HepG2 (cell line): ENCODE data around the gene SLC43A1. TPM values are rescaled to one million over a fixed set of nuclear protein-coding genes. Genes with fewer than 3 reads are reported as not detected.
A peak's percentile ranks its signal among the peaks of the same experiment; 100 is the strongest.

Experiments used
- BRCA1 ChIP-seq: sonication (generic); formaldehyde crosslinking; IDR thresholded peaks from 2 replicates; pipeline ENCODE4 v1.4.0; 2020; ENCODE audit warnings: missing genetic modification reagents
- DZIP1 ChIP-seq: sonication (generic); formaldehyde crosslinking; IDR thresholded peaks from 2 replicates; pipeline ENCODE4 v1.5.0; 2020; ENCODE audit warnings: mild to moderate bottlenecking, missing genetic modification reagents
- FOSL2 ChIP-seq: sonication (generic); formaldehyde crosslinking; IDR thresholded peaks from 2 replicates; pipeline ENCODE4 v1.4.0; 2020; ENCODE audit warnings: missing genetic modification reagents
- KLF11 ChIP-seq: IDR thresholded peaks from 2 replicates; pipeline ENCODE4 v1.6.1; 2016; ENCODE audit warnings: missing compliant biosample characterization
- LCORL ChIP-seq, 2 experiments: fragments of 450-650 bp in 1 of 2; sonication (generic) in 1 of 2; formaldehyde crosslinking in 1 of 2; IDR thresholded peaks; 2 replicates each; pipeline versions ENCODE4 v1.5.0 to v1.6.1; 2017 to 2020; ENCODE audit warnings: antibody characterized with exemption in 1 of 2, missing genetic modification reagents in 1 of 2
- PLSCR1 ChIP-seq: sonication (generic); formaldehyde crosslinking; IDR thresholded peaks from 2 replicates; pipeline ENCODE4 v1.5.0; 2020; ENCODE audit warnings: missing genetic modification reagents, mild to moderate bottlenecking, borderline replicate concordance
- SKI ChIP-seq: fragments of 450-650 bp; IDR thresholded peaks from one replicate; pipeline ENCODE4 v1.6.1; 2018; ENCODE audit warnings: mild to moderate bottlenecking; ENCODE audit not compliant: partially characterized antibody
- SOX13 ChIP-seq, 3 experiments: fragments of 450-650 bp in 1 of 3; sonication (generic) in 1 of 3; formaldehyde crosslinking in 1 of 3; IDR thresholded peaks in 2 of 3; conservative IDR thresholded peaks in 1 of 3; 2 replicates each; pipeline versions ENCODE4 v1.5.0 to v1.6.1; 2016 to 2020; ENCODE audit warnings: antibody characterized with exemption in 1 of 3, mild to moderate bottlenecking in 1 of 3, missing compliant biosample characterization in 1 of 3, missing genetic modification reagents in 1 of 3, moderate library complexity in 1 of 3
- STAT6 ChIP-seq: sonication (generic); formaldehyde crosslinking; IDR thresholded peaks from 2 replicates; pipeline ENCODE4 v1.4.0; 2020; ENCODE audit warnings: missing genetic modification reagents, mild to moderate bottlenecking, borderline replicate concordance
- TRAFD1 ChIP-seq: sonication (generic); formaldehyde crosslinking; IDR thresholded peaks from 2 replicates; pipeline ENCODE4 v1.5.1; 2020; ENCODE audit warnings: missing genetic modification reagents, mild to moderate bottlenecking, borderline replicate concordance
- ZEB1 ChIP-seq: IDR thresholded peaks from 2 replicates; pipeline ENCODE4 v1.6.1; 2012; ENCODE audit warnings: mild to moderate bottlenecking, low read depth, inconsistent platforms; ENCODE audit not compliant: insufficient replicate concordance
- ZNF235 ChIP-seq: sonication (generic); formaldehyde crosslinking; IDR thresholded peaks from 2 replicates; pipeline ENCODE4 v1.8.1; 2023; ENCODE audit warnings: mild to moderate bottlenecking, missing genetic modification reagents, borderline replicate concordance
- ZNF501 ChIP-seq: sonication (generic); formaldehyde crosslinking; IDR thresholded peaks from 2 replicates; pipeline ENCODE4 v1.5.1; 2020; ENCODE audit warnings: mild to moderate bottlenecking, moderate library complexity, missing genetic modification reagents
- ZNF629 ChIP-seq: sonication (generic); formaldehyde crosslinking; conservative IDR thresholded peaks from 2 replicates; pipeline ENCODE4 v1.5.0; 2020; ENCODE audit warnings: missing genetic modification reagents
- polyA plus RNA-seq, 8 experiments: library from polyadenylated mRNA; depleted of rRNA in 3 of 8; stranded (reverse) in 7 of 8; unstranded in 1 of 8; fragments of >200 nt; fragmentation: Illumina TruSeq in 4 of 8; extraction: Trizol in 4 of 8; gene quantifications; 2 replicates each; pipeline versions ENCODE4 v1.2.1 to v1.2.3, GENCODE V29; 2011 to 2016; ENCODE audit warnings: low read depth in 4 of 8, missing spikeins in 1 of 8, mixed read lengths in 1 of 8; ENCODE audit not compliant: insufficient read depth in 1 of 8
- total RNA-seq, 5 experiments: library from RNA; depleted of rRNA; stranded (reverse); fragments of >200 nt; fragmentation: Illumina TruSeq; extraction: Trizol; gene quantifications; 2 replicates each; pipeline ENCODE4 v1.2.3, GENCODE V29; 2016; ENCODE audit warnings: low read depth in 1 of 5

The SLC43A1 gene
- total and polyA plus RNA-seq, 2 of the 13 experiments (the other 11 are each of a cell fraction or from before 2014, with no cell fraction given), result 72.3 to 87.6 TPM

- no peak for TF ChIP-seq ZNF235 (CRISPR knock-in tag)
- TF ChIP-seq ZEB1, result peak; percentile 76
- no peak for TF ChIP-seq DZIP1
- 0 out of 2 replicates have a peak, but pooled peaks have one; percentile 8 for TF ChIP-seq ZNF629 (CRISPR knock-in tag)
- TF ChIP-seq SOX13 (IDR thresholded peaks at IDR 0.05), result no peak
- peak in 1 of 2 experiments; percentile 35; a peak in 1 of 4 replicates for TF ChIP-seq SOX13 (CRISPR knock-in tag; conservative IDR thresholded peaks at IDR 0.05 in 1 of 2, IDR thresholded peaks at IDR 0.05 in 1 of 2)
- no peak for TF ChIP-seq FOSL2 (CRISPR knock-in tag)
- TF ChIP-seq BRCA1 (CRISPR knock-in tag), result no peak
- TF ChIP-seq STAT6, result no peak
- no peak for TF ChIP-seq ZNF501 (CRISPR knock-in tag)
- no peak for TF ChIP-seq SKI
- no peak for TF ChIP-seq PLSCR1 (CRISPR knock-in tag)
- TF ChIP-seq LCORL (IDR thresholded peaks at IDR 0.05), result no peak
- TF ChIP-seq LCORL (CRISPR knock-in tag; IDR thresholded peaks at IDR 0.05), result no peak
- no peak for TF ChIP-seq KLF11 (CRISPR knock-in tag)
- no peak for TF ChIP-seq TRAFD1 (CRISPR knock-in tag)
Measured at GRCh38 chr11:57527056-57527631, 11.6 kb upstream of the SLC43A1 start (continued).
